NCI-H524 treated with DMSO at 0.1 percent for 48 hours (cell line): ENCODE results near the gene NTN4.
A peak's percentile ranks its signal among the peaks of the same experiment; 100 is the strongest.
"Not testable (repeated sequence)": the region's sequence is repeated elsewhere in the genome, so short reads cannot be mapped to it uniquely, and the experiment has no call there.

Experiments
- DNase-seq: peaks from one replicate; lab custom pipeline; 2025; lab: John Stamatoyannopoulos, UW

Gene NTN4

GRCh38 chr12:95709152-95709551, 81.4 kb downstream of the NTN4 start:
- DNase-seq, result no peak

GRCh38 chr12:95705143-95705542, 85.4 kb downstream of the NTN4 start:
- no peak for DNase-seq

- DNase-seq, result no peak
Observed at GRCh38 chr12:95703986-95704385, 86.6 kb downstream of the NTN4 start.

GRCh38 chr12:95701722-95702418, 88.7 kb downstream of the NTN4 start:
- DNase-seq, result no peak

GRCh38 chr12:95701275-95701674, 89.3 kb downstream of the NTN4 start:
- no peak for DNase-seq

- DNase-seq, result no peak
Observed at GRCh38 chr12:95700316-95700785, 90.2 kb downstream of the NTN4 start.

GRCh38 chr12:95699579-95699978, 91.0 kb downstream of the NTN4 start:
- no peak for DNase-seq

- DNase-seq, result no peak
Observed at GRCh38 chr12:95694136-95694535, 96.4 kb downstream of the NTN4 start.

- DNase-seq, result no peak
Observed at GRCh38 chr12:95693689-95694088, 96.9 kb downstream of the NTN4 start.

GRCh38 chr12:95690861-95691635, 99.5 kb downstream of the NTN4 start:
- no peak for DNase-seq

GRCh38 chr12:95687937-95688336, 102.6 kb downstream of the NTN4 start:
- DNase-seq, result no peak

- no peak for DNase-seq
Observed at GRCh38 chr12:95683418-95683817, 107.1 kb downstream of the NTN4 start.

- DNase-seq, result no peak
Observed at GRCh38 chr12:95681210-95681765, 109.3 kb downstream of the NTN4 start.

- no peak for DNase-seq
Observed at GRCh38 chr12:95678684-95679083, 111.9 kb downstream of the NTN4 start.

- not testable (repeated sequence) for DNase-seq
Observed at GRCh38 chr12:95677782-95678181, 112.8 kb downstream of the NTN4 start.

GRCh38 chr12:95674631-95675030, 115.9 kb downstream of the NTN4 start:
- DNase-seq, result peak; percentile 86

- no peak for DNase-seq
Observed at GRCh38 chr12:95674163-95674562, 116.4 kb downstream of the NTN4 start.

- no peak for DNase-seq
Observed at GRCh38 chr12:95673576-95673975, 117.0 kb downstream of the NTN4 start.

GRCh38 chr12:95672166-95672565, 118.4 kb downstream of the NTN4 start:
- DNase-seq, result no peak

GRCh38 chr12:95671265-95671664, 119.3 kb downstream of the NTN4 start:
- DNase-seq, result no peak

GRCh38 chr12:95663525-95663924, 127.0 kb downstream of the NTN4 start:
- DNase-seq, result no peak

GRCh38 chr12:95661360-95661759, 129.2 kb downstream of the NTN4 start:
- no peak for DNase-seq

- no peak for DNase-seq
Observed at GRCh38 chr12:95658386-95658785, 132.2 kb downstream of the NTN4 start.
